ENCODE measurements around the gene RNLS.

DNA sequence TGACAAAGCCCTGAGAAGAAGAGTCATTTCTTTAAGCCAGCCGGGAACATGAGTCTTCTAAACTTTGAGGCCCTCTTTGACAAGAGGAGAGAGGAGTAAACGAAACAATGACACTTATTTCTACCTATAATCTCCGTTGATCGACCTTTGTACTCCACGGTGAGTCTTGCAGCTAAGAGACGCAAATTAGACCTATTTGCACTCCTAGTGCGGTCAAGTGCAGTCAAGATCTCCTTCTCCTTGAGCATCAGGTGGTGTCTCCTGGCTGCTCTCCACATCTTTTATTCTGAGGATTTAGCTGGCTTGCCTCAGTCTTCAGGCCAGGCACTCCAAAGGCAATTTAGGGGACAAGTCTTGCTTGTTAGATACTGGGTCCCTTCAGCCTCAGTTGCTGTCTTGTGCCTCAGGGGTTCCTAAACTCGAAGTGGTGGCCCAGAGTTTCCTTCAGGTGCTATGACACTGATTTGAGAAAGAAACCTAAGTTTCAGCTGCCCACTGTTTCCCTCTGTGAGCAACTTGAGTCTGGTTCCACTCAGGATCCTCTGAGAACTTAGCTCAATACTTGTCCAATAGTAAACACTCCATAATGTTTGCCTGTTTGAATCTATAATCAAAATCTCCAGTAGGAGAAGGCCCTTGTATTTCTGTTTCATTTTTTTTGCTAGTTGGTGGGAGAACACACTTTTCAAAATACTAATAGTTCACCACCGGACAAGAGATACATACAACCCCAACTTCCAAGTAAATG, 312.9 kb downstream of the RNLS start:
- TF ChIP-seq POLR2A (IDR thresholded peaks at IDR 0.05), result no peak
- TF ChIP-seq, protein P1, sequence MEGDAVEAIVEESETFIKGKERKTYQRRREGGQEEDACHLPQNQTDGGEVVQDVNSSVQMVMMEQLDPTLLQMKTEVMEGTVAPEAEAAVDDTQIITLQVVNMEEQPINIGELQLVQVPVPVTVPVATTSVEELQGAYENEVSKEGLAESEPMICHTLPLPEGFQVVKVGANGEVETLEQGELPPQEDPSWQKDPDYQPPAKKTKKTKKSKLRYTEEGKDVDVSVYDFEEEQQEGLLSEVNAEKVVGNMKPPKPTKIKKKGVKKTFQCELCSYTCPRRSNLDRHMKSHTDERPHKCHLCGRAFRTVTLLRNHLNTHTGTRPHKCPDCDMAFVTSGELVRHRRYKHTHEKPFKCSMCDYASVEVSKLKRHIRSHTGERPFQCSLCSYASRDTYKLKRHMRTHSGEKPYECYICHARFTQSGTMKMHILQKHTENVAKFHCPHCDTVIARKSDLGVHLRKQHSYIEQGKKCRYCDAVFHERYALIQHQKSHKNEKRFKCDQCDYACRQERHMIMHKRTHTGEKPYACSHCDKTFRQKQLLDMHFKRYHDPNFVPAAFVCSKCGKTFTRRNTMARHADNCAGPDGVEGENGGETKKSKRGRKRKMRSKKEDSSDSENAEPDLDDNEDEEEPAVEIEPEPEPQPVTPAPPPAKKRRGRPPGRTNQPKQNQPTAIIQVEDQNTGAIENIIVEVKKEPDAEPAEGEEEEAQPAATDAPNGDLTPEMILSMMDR (IDR thresholded peaks at IDR 0.05), result no peak

Measured in thyroid gland (tissue), 4 donors.